HepG2 (cell line): ENCODE results near the gene ULK4. TPM values are rescaled to one million over a fixed set of nuclear protein-coding genes. Genes with fewer than 3 reads are reported as not detected.

Experiments used
- ATAC-seq: fragments of 200-7000 bp; cut with Tn5 transposase; 3 replicates; pipeline ENCODE4 v1.9.1; 2020; ENCODE audit warnings: mild to moderate bottlenecking, moderate library complexity
- BruUV-seq: library from RNA; stranded (reverse); fragments of 400-500 nt; replicated peaks from 2 replicates; lab custom pipeline; 2021; lab: Mats Ljungman, UMichigan
- CTCF ChIA-PET: fragments of 300-600 bp; formaldehyde crosslinking; extraction: SDS; loops from one replicate; lab custom pipeline; 2021; ENCODE audit warnings: low total read pairs, inconsistent platforms, low intra/inter-chr PET ratio; lab: Yijun Ruan, JAX
- POLR2A ChIA-PET: fragments of 350-600 bp; sonication (Branson Sonifier 250); formaldehyde crosslinking; loops from one replicate; lab custom pipeline; 2020; ENCODE audit warnings: antibody characterized with exemption, inconsistent platforms; lab: Yijun Ruan, JAX
- DNase-seq: peaks from one replicate; pipeline ENCODE4 v3.0.0-alpha.2; 2015; ENCODE audit warnings: low spot score
- FAIRE-seq: peaks from 3 replicates; lab custom pipeline; 2011; peaks lifted over from hg19 to GRCh38; lab: Jason Lieb, UNC
- H2AFZ ChIP-seq: one replicate; pipeline ENCODE4 v1.6.1; 2011; ENCODE audit warnings: low read length, inconsistent platforms
- H3K27ac ChIP-seq: fragments of 300-600 bp; 3 replicates; pipeline ENCODE4 v1.8.0; 2011; ENCODE audit warnings: mixed run types, mild to moderate bottlenecking, mixed read lengths, low read length, inconsistent platforms; ENCODE audit not compliant: insufficient read depth; ENCODE audit errors: extremely low read length
- H3K27me3 ChIP-seq, 2 experiments: fragments of 200-600 bp in 1 of 2; 2 replicates in 1 of 2; 3 replicates in 1 of 2; pipeline versions ENCODE4 v1.6.0 to v1.8.0; 2011; ENCODE audit warnings: low read length in 2 of 2, mild to moderate bottlenecking in 2 of 2, moderate library complexity in 2 of 2, inconsistent platforms in 1 of 2; ENCODE audit not compliant: insufficient read depth in 2 of 2, control insufficient read depth in 1 of 2
- H3K36me3 ChIP-seq, 2 experiments: fragments of 200-600 bp in 1 of 2; replicated peaks in 1 of 2; 2 replicates in 1 of 2; 3 replicates in 1 of 2; pipeline versions ENCODE4 v1.5.1 to v1.8.0; 2011; ENCODE audit warnings: low read length in 2 of 2, inconsistent platforms in 1 of 2; ENCODE audit not compliant: insufficient read depth in 2 of 2, control insufficient read depth in 1 of 2
- H3K4me1 ChIP-seq: 2 replicates; pipeline ENCODE4 v1.5.1; 2012; ENCODE audit warnings: low read length, inconsistent platforms; ENCODE audit not compliant: insufficient read depth
- H3K4me2 ChIP-seq: 2 replicates; pipeline ENCODE4 v1.6.0; 2011; ENCODE audit warnings: low read depth, low read length, inconsistent platforms
- H3K4me3 ChIP-seq, 3 experiments: fragments of 200-600 bp in 1 of 3; sonication (generic), shearing (Covaris generic) in 1 of 3; replicated peaks in 1 of 3; 2 replicates each; pipeline ENCODE4 v1.5.1; 2011 to 2016; ENCODE audit warnings: low read length in 3 of 3, inconsistent platforms in 2 of 3, low read depth in 2 of 3, mild to moderate bottlenecking in 2 of 3, control low read depth in 1 of 3, mixed read lengths in 1 of 3; ENCODE audit not compliant: insufficient read depth in 1 of 3
- H3K79me2 ChIP-seq: one replicate; pipeline ENCODE4 v1.6.1; 2011; ENCODE audit warnings: low read length, inconsistent platforms; ENCODE audit not compliant: insufficient read depth
- H3K9ac ChIP-seq: 2 replicates; pipeline ENCODE4 v1.6.0; 2011; ENCODE audit warnings: mild to moderate bottlenecking, low read depth, low read length, inconsistent platforms; ENCODE audit not compliant: insufficient read depth
- H3K9me3 ChIP-seq: 2 replicates; pipeline ENCODE4 v1.5.1; 2012; ENCODE audit warnings: mild to moderate bottlenecking, low read length
- H4K20me1 ChIP-seq: 2 replicates; pipeline ENCODE4 v1.6.0; 2011; ENCODE audit warnings: inconsistent platforms, mild to moderate bottlenecking, low read length, moderate library complexity; ENCODE audit not compliant: insufficient read depth
- ATM ChIP-seq: fragments of 450-650 bp; IDR thresholded peaks from 2 replicates; pipeline ENCODE4 v1.7.1; 2017; ENCODE audit warnings: mild to moderate bottlenecking, borderline replicate concordance
- ELF3 ChIP-seq: IDR thresholded peaks from 2 replicates; pipeline ENCODE4 v1.6.1; 2016; ENCODE audit warnings: missing genetic modification reagents, missing compliant biosample characterization
- FLYWCH1 ChIP-seq: sonication (generic); formaldehyde crosslinking; IDR thresholded peaks from 2 replicates; pipeline ENCODE4 v1.8.1; 2023; ENCODE audit warnings: mild to moderate bottlenecking, missing genetic modification reagents
- HDAC6 ChIP-seq: fragments of 200-600 bp; sonication (generic); IDR thresholded peaks from 2 replicates; pipeline ENCODE4 v1.7.0; 2017; ENCODE audit warnings: mild to moderate bottlenecking, antibody characterized with exemption, low read length, low read depth
- HIVEP1 ChIP-seq: sonication (generic); formaldehyde crosslinking; IDR thresholded peaks from 2 replicates; pipeline ENCODE4 v1.4.0; 2020; ENCODE audit warnings: mild to moderate bottlenecking, missing genetic modification reagents
- UBTF ChIP-seq: sonication (generic); formaldehyde crosslinking; IDR thresholded peaks from 2 replicates; pipeline ENCODE4 v1.4.0; 2020; ENCODE audit warnings: mild to moderate bottlenecking, missing genetic modification reagents
- ZBTB40 ChIP-seq, 2 experiments: fragments of 450-650 bp in 1 of 2; sonication (generic) in 1 of 2; formaldehyde crosslinking in 1 of 2; IDR thresholded peaks; 2 replicates each; pipeline versions ENCODE4 v1.6.1 to v1.8.0; 2016 to 2022; ENCODE audit warnings: antibody characterized with exemption in 1 of 2, mild to moderate bottlenecking in 1 of 2, missing genetic modification reagents in 1 of 2
- ZBTB7B ChIP-seq: sonication (generic); formaldehyde crosslinking; IDR thresholded peaks from 2 replicates; pipeline ENCODE4 v1.4.0; 2020; ENCODE audit warnings: missing genetic modification reagents
- ZNF350 ChIP-seq: sonication (generic); formaldehyde crosslinking; IDR thresholded peaks from 2 replicates; pipeline ENCODE4 v1.4.0; 2020; ENCODE audit warnings: mild to moderate bottlenecking, low read depth, missing genetic modification reagents, borderline replicate concordance
- ZNF512B ChIP-seq: sonication (generic); formaldehyde crosslinking; IDR thresholded peaks from 2 replicates; pipeline ENCODE4 v1.5.1; 2020; ENCODE audit warnings: missing genetic modification reagents, mild to moderate bottlenecking, borderline replicate concordance
- WGBS: methylation state at CpG from one replicate; pipeline ENCODE4 v1.1.6; 2017; ENCODE audit warnings: low lambda C conversion rate; 5-methylcytosine and 5-hydroxymethylcytosine counted together
- in situ Hi-C: cut with HindIII; loops from 2 replicates; pipeline ENCODE4 v1.10.0; 2017; ENCODE audit warnings: low pct_unique_long_range_greater_than_20kb; ENCODE audit not compliant: extremely low pct_ligation_motif_present
- intact Hi-C: fragments of 100-400 bp; cut with micrococcal nuclease; formaldehyde crosslinking; loops from one replicate; pipeline ENCODE4 v1.10.0; 2022; ENCODE audit not compliant: unreplicated experiment
- polyA plus RNA-seq, 8 experiments: library from polyadenylated mRNA; depleted of rRNA in 3 of 8; stranded (reverse) in 7 of 8; unstranded in 1 of 8; fragments of >200 nt; fragmentation: Illumina TruSeq in 4 of 8; extraction: Trizol in 4 of 8; gene quantifications; 2 replicates each; pipeline versions ENCODE4 v1.2.1 to v1.2.3, GENCODE V29; 2011 to 2016; ENCODE audit warnings: low read depth in 4 of 8, missing spikeins in 1 of 8, mixed read lengths in 1 of 8; ENCODE audit not compliant: insufficient read depth in 1 of 8
- total RNA-seq, 5 experiments: library from RNA; depleted of rRNA; stranded (reverse); fragments of >200 nt; fragmentation: Illumina TruSeq; extraction: Trizol; gene quantifications; 2 replicates each; pipeline ENCODE4 v1.2.3, GENCODE V29; 2016; ENCODE audit warnings: low read depth in 1 of 5

Gene ULK4
- total and polyA plus RNA-seq, 2 of the 13 experiments (the other 11 are each of a cell fraction or from before 2014, with no cell fraction given), result 6.7 to 11.8 TPM

- no TSS peak for BruUV-seq
- H3K4me3 ChIP-seq, result no peak overlapping the region
- H3K27ac ChIP-seq, result no peak overlapping the region
- WGBS, result 70% methylated on average over 4 of the region's 11 CpGs
- no peaks in the 10 kb centered on the region for H4K20me1 ChIP-seq
- H2AFZ ChIP-seq, result no peak overlapping the region
- FAIRE-seq, result no peak
- H3K9me3 ChIP-seq, result no peaks in the 10 kb centered on the region
- CTCF ChIA-PET, result no interaction called here
- H3K36me3 ChIP-seq, result no peaks in the 10 kb centered on the region
- no peak overlapping the region for H3K4me2 ChIP-seq
- H3K79me2 ChIP-seq, result no peaks in the 10 kb centered on the region
- POLR2A ChIA-PET, result no interaction called here
- ATAC-seq, result no peak
- no peaks in the 10 kb centered on the region for H3K27me3 ChIP-seq
- DNase-seq, result no peak
- no peak overlapping the region for H3K9ac ChIP-seq
- in situ Hi-C loops, result no loop called here
- intact Hi-C loops, result no loop called here
- H3K4me1 ChIP-seq, result no peaks in the 10 kb centered on the region
- TF ChIP-seq ELF3 (no peak), HIVEP1 (no peak), ZBTB7B (CRISPR knock-in tag) (no peak), UBTF (no peak), ZNF350 (CRISPR knock-in tag) (no peak), HDAC6 (no peak), ZBTB40 (IDR thresholded peaks at IDR 0.05) (no peak), ZBTB40 (CRISPR knock-in tag; IDR thresholded peaks at IDR 0.05) (no peak), ZNF512B (CRISPR knock-in tag) (no peak), ATM (no peak), FLYWCH1 (CRISPR knock-in tag) (no peak)
These were observed 311.5 kb downstream of the ULK4 start for GRCh38 chr3:41650406-41650805.
